Left ventricle myocardium superior (tissue), 1 donor: Measurements from ENCODE around the gene HECTD2. TPM values are rescaled to one million over a fixed set of nuclear protein-coding genes. Genes with fewer than 3 reads are reported as not detected.
"Not testable (repeated sequence)": the region's sequence is repeated elsewhere in the genome, so short reads cannot be mapped to it uniquely, and the experiment has no call there.

Experiments
- ATAC-seq: fragments of 200-7000 bp; cut with Tn5 transposase; one replicate; pipeline ENCODE4 v1.9.1; 2020; ENCODE audit warnings: mild to moderate bottlenecking, moderate library complexity
- DNase-seq: peaks from one replicate; pipeline ENCODE4 v3.0.0-alpha.2; 2020
- intact Hi-C: fragments of 100-400 bp; cut with micrococcal nuclease; formaldehyde crosslinking; loops from one replicate; pipeline ENCODE4 v1.11.0; 2022
- total RNA-seq: library from RNA; stranded (reverse); fragmentation: NEBNext Ultra II Directional; extraction: Animal tissue kit (Norgen Biotek cat#: 25700); gene quantifications from one replicate; pipeline ENCODE4 v1.2.1, GENCODE V29; 2021
- donor health status: DM: no; HTN: yes; CAD: no; lungs with severe emphysema.

HECTD2 gene
- total RNA-seq, 1 donor from 2014 or later = 3.0 TPM

GRCh38 chr10:91521439-91521838, 111.3 kb downstream of the HECTD2 start:
- intact Hi-C loops = no loop called here
- ATAC-seq = no peak
- DNase-seq = no peak

DNA sequence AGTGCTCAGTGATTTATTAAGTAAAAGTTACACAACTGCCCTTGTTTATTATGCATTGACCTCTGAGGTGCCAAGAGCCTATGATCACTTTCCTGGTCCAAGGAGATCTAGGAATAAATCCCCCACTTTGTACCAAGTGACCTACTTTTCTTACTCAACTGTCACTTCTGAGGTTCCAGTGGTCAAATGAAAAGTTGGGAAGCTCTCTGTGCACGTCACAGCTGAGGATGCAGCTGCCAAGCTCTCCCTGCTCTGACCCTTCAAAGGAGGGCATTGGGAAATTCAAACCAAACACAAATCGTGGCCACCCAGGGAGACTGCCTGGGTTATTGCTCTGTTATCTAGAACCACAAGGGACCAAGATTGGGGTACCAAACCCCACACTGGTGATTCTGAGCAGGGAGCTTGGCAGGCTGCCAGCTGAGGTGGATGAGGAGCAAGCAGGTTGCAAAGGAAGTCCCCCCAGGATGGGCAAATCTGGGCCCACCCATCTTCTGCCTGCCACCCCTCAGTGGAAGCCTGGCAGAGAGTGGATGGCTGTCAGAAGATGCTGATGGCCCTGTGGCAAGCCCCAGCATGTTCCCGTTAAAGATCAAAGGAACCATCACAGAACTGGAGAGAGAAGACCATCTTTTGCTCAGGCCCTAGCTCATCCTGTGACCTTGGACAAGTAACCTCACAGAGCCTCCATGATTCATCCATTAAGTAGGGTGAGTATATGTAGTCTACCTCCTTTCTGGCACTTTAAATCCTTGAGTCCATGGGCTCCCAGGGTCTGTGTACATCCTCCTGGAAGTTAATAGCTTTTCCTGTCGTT, 116.0 kb downstream of the HECTD2 start:
- ATAC-seq (no peak), DNase-seq (peak; percentile 25)
- intact Hi-C loops = no loop called here

GRCh38 chr10:91528080-91528479, 117.9 kb downstream of the HECTD2 start:
- ATAC-seq = no peak
- no peak for DNase-seq
- intact Hi-C loops = no loop called here

- DNase-seq = no peak
- intact Hi-C loops = no loop called here
- ATAC-seq = no peak
Observed at GRCh38 chr10:91528768-91529167, 118.6 kb downstream of the HECTD2 start.

DNA sequence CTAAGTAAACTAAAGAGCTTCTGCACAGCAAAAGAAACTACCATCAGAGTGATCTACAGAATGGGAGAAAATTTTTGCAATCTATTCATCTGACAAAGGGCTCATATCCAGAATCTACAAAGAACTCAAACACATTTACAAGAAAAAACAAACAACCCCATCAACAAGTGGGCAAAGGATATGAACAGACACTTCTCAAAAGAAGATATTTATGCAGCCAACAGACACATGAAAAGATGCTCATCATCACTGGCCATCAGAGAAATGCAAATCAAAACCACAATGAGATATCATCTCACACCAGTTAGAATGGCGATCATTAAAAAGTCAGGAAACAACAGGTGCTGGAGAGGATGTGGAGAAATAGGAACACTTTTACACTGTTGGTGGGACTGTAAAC, 124.6 kb downstream of the HECTD2 start:
- intact Hi-C loops, DNase-seq, ATAC-seq: not testable (repeated sequence)

DNA sequence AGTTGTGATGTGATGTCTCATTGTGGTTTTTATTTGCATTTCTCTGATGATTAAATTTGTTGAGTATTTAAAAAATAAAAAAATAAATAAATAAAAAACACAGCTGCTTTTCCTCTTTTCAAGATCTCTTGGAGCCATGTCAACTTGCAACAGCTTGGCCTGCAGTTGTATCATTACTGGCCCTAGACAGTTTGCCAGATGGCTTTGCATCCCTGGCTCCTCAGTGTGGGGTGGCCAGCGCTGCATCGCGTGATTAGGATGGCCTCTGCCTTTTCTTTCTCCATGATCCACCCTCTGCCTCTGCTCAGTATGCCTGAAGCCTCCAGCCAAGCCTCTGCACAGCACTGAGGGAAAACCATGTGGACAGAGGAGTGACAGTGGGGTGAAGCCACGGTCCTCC, 126.0 kb downstream of the HECTD2 start:
- ATAC-seq = peak; percentile 94
- intact Hi-C loops = no loop called here
- DNase-seq = peak; percentile 60

GRCh38 chr10:91536733-91537132, 126.6 kb downstream of the HECTD2 start:
- peak; percentile 63 for ATAC-seq
- intact Hi-C loops = no loop called here
- no peak for DNase-seq

DNA sequence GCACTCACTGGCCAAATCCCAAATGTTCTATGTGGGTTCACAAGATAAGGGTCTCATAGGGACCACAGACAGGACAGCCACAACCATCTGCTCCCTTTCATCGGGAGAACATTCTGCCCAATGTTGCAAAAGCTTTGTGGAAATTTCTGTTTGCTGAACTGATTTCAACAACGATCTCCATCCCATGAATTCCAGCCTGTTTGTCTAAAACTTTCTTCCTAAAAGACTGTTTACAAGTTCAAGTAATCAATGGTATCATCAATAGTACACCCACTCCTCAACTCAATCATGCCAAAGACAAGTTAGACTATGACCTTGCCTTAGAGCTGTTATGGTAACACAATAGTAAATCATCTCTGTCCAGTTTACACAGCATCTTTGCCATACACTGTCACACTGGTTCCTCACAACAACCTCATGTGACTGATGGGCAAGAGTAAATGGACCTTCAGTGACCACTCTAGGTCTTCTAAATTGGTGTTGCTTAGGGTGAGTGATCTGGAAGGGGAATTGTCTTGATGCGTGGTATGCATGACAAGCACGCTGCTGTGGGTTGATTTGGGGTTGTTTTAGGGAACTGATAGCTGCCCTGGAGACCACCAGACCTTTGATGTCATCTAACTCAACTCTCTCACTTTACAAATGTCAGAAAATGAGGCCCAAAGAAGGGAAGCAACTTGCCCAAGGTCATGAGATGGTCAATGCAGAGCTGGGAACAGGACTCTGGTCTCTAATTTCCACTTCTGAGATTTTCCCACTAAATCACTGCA, 127.7 kb downstream of the HECTD2 start:
- intact Hi-C loops = no loop called here
- DNase-seq (no peak), ATAC-seq (no peak)

- ATAC-seq (no peak), DNase-seq (no peak)
- intact Hi-C loops = no loop called here
Observed at GRCh38 chr10:91539930-91540329, 129.8 kb downstream of the HECTD2 start.

- ATAC-seq = no peak
- intact Hi-C loops = no loop called here
- no peak for DNase-seq
Observed at GRCh38 chr10:91540733-91541132, 130.6 kb downstream of the HECTD2 start.

DNA sequence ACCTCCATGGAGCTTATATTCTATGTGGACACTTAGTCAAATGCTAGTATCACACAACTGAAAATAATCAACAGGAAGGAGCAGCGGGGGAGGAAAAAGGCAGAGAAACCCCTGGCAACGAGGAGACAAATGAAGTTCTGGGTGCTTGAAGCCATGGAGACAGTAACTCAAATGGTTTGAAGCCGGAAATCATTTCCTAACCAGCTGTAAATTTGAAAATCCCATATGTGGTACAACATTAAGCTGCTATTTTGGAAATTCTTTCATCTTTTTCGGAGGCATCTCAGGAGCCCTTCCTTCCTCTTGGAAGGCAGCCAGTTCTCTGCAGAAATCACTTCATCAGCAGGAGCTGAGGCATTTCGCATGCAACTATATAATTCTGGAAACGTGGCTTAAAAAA, 131.3 kb downstream of the HECTD2 start:
- ATAC-seq (peak; percentile 48), DNase-seq (no peak)
- intact Hi-C loops = no loop called here

- intact Hi-C loops = no loop called here
- DNase-seq (no peak), ATAC-seq (no peak)
Observed at GRCh38 chr10:91545384-91545783, 135.2 kb downstream of the HECTD2 start.

- DNase-seq (no peak), ATAC-seq (peak; percentile 47)
- intact Hi-C loops = no loop called here
Observed at GRCh38 chr10:91545838-91546237, 135.7 kb downstream of the HECTD2 start.

GRCh38 chr10:91549262-91549661, 139.1 kb downstream of the HECTD2 start:
- ATAC-seq = no peak
- intact Hi-C loops = no loop called here
- no peak for DNase-seq

DNA sequence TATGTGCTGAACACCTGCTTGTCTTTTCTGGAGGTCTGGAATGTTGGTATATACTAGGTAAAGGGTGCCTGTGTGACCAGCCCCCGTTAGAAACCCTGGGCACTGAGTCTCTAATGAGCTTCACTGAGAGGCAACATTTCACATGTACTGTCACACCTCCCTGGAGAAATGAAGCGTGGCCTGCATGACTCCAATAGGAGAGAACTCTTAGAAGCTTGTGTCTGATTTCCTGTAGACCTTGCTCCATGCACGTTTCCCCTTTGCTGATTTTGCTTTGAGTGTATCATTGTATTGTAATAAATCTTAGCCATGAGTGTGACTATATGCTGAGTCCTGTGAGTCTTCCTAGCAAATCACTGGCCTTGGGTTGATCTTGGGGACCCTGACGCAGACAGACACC, 139.9 kb downstream of the HECTD2 start:
- intact Hi-C loops = loop anchor here (5.0 kb wide), 1 partner anchor 82 kb away; the partner anchor contains the start of gene PPP1R3C
- DNase-seq = no peak
- ATAC-seq = no peak

- ATAC-seq (peak; percentile 92), DNase-seq (peak; percentile 55)
- intact Hi-C loops = loop anchor here (5.0 kb wide), 1 partner anchor 80 kb away; the partner anchor contains the start of gene PPP1R3C
Observed at GRCh38 chr10:91551856-91552255, 141.7 kb downstream of the HECTD2 start.

DNA sequence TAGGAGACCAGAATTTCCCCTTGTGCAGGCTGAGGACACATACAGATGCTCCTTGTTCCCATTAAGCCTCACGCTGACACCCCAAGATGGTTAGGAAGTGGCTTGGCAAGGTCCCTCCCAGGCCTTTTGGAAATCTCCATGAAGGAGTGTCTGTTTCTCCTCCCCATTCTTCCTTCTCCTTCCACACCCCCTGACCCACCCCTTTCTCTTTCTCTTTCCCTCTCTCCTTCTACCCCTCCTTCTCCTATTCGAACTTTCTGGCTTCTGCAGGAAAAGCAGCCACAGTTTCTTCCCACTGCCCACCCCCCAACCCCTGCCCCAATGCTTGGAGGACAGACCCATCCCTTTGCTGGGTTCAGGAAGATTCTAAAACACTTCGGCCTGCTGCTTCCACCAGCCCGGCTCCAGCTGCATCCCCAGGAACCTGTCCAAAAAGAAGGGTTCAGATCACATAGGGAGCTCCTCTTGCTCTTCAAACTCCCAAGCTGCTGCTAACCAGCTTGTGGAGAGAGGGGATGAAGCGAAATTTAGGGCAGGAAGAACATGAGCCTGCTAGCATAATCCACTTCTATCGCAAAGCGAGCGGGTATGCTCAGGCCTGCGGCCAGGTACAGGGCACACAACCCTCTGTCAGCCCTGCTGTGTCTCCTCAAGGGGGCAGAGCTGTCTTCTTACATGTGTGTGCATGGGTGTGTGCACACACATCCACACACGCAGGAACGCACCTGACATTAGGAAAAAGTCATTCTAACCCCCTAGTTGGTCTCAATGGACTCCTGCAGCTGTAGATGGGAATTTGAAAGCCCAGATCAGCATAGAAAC, 142.3 kb downstream of the HECTD2 start:
- DNase-seq (peak; percentile 58), ATAC-seq (peak; percentile 95)
- intact Hi-C loops = loop anchor here (5.0 kb wide), 1 partner anchor 80 kb away; the partner anchor contains the start of gene PPP1R3C

DNA sequence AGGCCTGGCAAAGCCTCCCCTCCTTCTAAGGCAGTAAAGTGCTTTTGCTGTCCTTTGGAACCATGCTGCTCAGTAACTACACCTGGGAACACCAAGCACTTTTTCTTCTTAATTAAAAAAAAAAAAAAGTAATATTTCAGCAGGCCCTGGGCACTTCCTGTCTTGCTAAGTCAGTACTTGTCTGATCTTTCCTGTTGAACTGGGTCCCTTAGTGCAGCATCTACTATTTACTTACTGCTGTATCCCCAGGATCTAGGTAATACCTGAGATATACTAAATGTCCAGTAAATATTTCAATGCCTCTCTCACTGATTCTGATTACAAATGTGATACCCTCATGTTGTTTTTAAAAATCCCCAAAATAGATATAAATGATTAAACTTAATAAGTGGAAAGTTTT, 145.3 kb downstream of the HECTD2 start:
- ATAC-seq (no peak), DNase-seq (no peak)
- intact Hi-C loops = no loop called here
